MCF 10A (cell line): ENCODE data around the gene ATG14. TPM values are rescaled to one million over a fixed set of nuclear protein-coding genes. Genes with fewer than 3 reads are reported as not detected.
A peak's percentile ranks its signal among the peaks of the same experiment; 100 is the strongest.

Source experiments
- BruUV-seq: library from RNA; stranded (reverse); fragments of 400-500 nt; replicated peaks from 2 replicates; lab custom pipeline; 2021; lab: Mats Ljungman, UMichigan
- CTCF ChIA-PET: fragments of 300-600 bp; sonication (Branson Sonifier 250); formaldehyde crosslinking; extraction: SDS; loops from one replicate; lab custom pipeline; 2021; ENCODE audit warnings: antibody characterized with exemption, inconsistent platforms; lab: Yijun Ruan, JAX
- POLR2A ChIA-PET: fragments of 300-600, 350-650 bp; sonication (Branson Sonifier 250); formaldehyde crosslinking; extraction: SDS; loops from one replicate; lab custom pipeline; 2020; ENCODE audit warnings: antibody characterized with exemption, inconsistent platforms; lab: Yijun Ruan, JAX
- DNase-seq: peaks from one replicate; pipeline ENCODE4 v3.0.0-alpha.2; 2018; ENCODE audit not compliant: unreplicated experiment
- H3K27ac Mint-ChIP-seq: one replicate; pipeline ENCODE4 v1.8.0; 2022; ENCODE audit warnings: mild to moderate bottlenecking, low read depth, mixed read lengths; ENCODE audit not compliant: unreplicated experiment
- H3K27me3 Mint-ChIP-seq: one replicate; pipeline ENCODE4 v1.8.0; 2022; ENCODE audit warnings: mixed read lengths; ENCODE audit not compliant: insufficient read depth, unreplicated experiment
- H3K36me3 Mint-ChIP-seq: one replicate; pipeline ENCODE4 v1.8.0; 2022; ENCODE audit warnings: mild to moderate bottlenecking, moderate library complexity, mixed read lengths; ENCODE audit not compliant: insufficient read depth, unreplicated experiment
- H3K4me1 Mint-ChIP-seq: one replicate; pipeline ENCODE4 v1.8.0; 2022; ENCODE audit warnings: mixed read lengths; ENCODE audit not compliant: insufficient read depth, unreplicated experiment
- H3K4me3 Mint-ChIP-seq: one replicate; pipeline ENCODE4 v1.8.0; 2022; ENCODE audit warnings: mild to moderate bottlenecking, moderate library complexity, mixed read lengths; ENCODE audit not compliant: unreplicated experiment
- H3K9me3 Mint-ChIP-seq: one replicate; pipeline ENCODE4 v1.8.0; 2022; ENCODE audit warnings: mixed read lengths; ENCODE audit not compliant: unreplicated experiment
- CTCF ChIP-seq: fragments of 200-600 bp; IDR thresholded peaks from one replicate; pipeline ENCODE4 v1.8.0; 2022; ENCODE audit warnings: antibody characterized with exemption, mild to moderate bottlenecking; ENCODE audit not compliant: unreplicated experiment
- intact Hi-C: fragments of 100-400 bp; cut with micrococcal nuclease; formaldehyde crosslinking; loops from 2 replicates; pipeline ENCODE4 v1.14.1; 2022
- total RNA-seq: library from RNA; stranded (reverse); gene quantifications from 2 replicates; pipeline ENCODE4 v1.2.3, GENCODE V29; 2022

ATG14 gene
- total RNA-seq, 1 experiment from 2014 or later: 6.6 TPM

- no peak overlapping the region for H3K27ac Mint-ChIP-seq
- no peaks in the 10 kb centered on the region for H3K9me3 Mint-ChIP-seq
- no peaks in the 10 kb centered on the region for H3K4me1 Mint-ChIP-seq
- H3K36me3 Mint-ChIP-seq: peaks cover 49% of the 10 kb centered on the region
- no peaks in the 10 kb centered on the region for H3K27me3 Mint-ChIP-seq
- intact Hi-C loops: no loop called here
- POLR2A ChIA-PET: interaction anchor here (0.6 to 1.5 kb wide), 3 partner anchors 13 to 67 kb away, joined by 3 to 5 read pairs (median 4); partner anchors contain the start of gene ATG14
- no peak overlapping the region for H3K4me3 Mint-ChIP-seq
- TF ChIP-seq CTCF: no peak
- CTCF ChIA-PET: interaction anchor here (0.6 to 2.1 kb wide), 3 partner anchors 12 to 122 kb away, joined by 3 to 10 read pairs (median 3); no protein-coding TSS in a partner anchor
- peak; percentile 38 for DNase-seq
- BruUV-seq: no TSS peak
Observed at GRCh38 chr14:55373784-55374705, 37.6 kb downstream of the ATG14 start.

GRCh38 chr14:55372825-55373224 lies 38.8 kb downstream of the ATG14 start:
- no TSS peak for BruUV-seq
- Mint-ChIP-seq H3K27ac (no peak overlapping the region), H3K36me3 (peaks cover 45% of the 10 kb centered on the region), H3K4me3 (no peak overlapping the region), H3K4me1 (no peaks in the 10 kb centered on the region), H3K27me3 (no peaks in the 10 kb centered on the region), H3K9me3 (no peaks in the 10 kb centered on the region)
- DNase-seq: no peak
- CTCF ChIA-PET: interaction anchor here (0.6 kb wide), 1 partner anchor 18 kb away, joined by 4 read pairs; no protein-coding TSS in a partner anchor
- intact Hi-C loops: no loop called here
- POLR2A ChIA-PET: interaction anchor here (0.6 to 1.1 kb wide), 2 partner anchors 24 to 100 kb away, joined by 3 read pairs; no protein-coding TSS in a partner anchor
- no peak for TF ChIP-seq CTCF

GRCh38 chr14:55372423-55372822 lies 39.2 kb downstream of the ATG14 start:
- Mint-ChIP-seq H3K27me3 (no peaks in the 10 kb centered on the region), H3K4me1 (no peaks in the 10 kb centered on the region), H3K27ac (no peak overlapping the region), H3K4me3 (no peak overlapping the region), H3K9me3 (no peaks in the 10 kb centered on the region), H3K36me3 (peaks cover 46% of the 10 kb centered on the region)
- no peak for DNase-seq
- CTCF ChIA-PET: interaction anchor here (0.9 kb wide), 1 partner anchor 159 kb away, joined by 3 read pairs; no protein-coding TSS in a partner anchor
- no TSS peak for BruUV-seq
- no peak for TF ChIP-seq CTCF
- POLR2A ChIA-PET: interaction anchor here (0.6 to 1.1 kb wide), 2 partner anchors 24 to 100 kb away, joined by 3 read pairs; no protein-coding TSS in a partner anchor
- intact Hi-C loops: no loop called here

GRCh38 chr14:55370883-55371455 lies 40.7 kb downstream of the ATG14 start:
- Mint-ChIP-seq H3K27ac (no peak overlapping the region), H3K27me3 (no peaks in the 10 kb centered on the region), H3K4me1 (peaks cover 5% of the 10 kb centered on the region), H3K4me3 (no peak overlapping the region), H3K9me3 (no peaks in the 10 kb centered on the region), H3K36me3 (peaks cover 46% of the 10 kb centered on the region)
- POLR2A ChIA-PET: interaction anchor here (0.6 to 1.2 kb wide), 2 partner anchors 39 to 64 kb away, joined by 3 read pairs; no protein-coding TSS in a partner anchor
- BruUV-seq: no TSS peak
- DNase-seq: no peak
- intact Hi-C loops: no loop called here
- CTCF ChIA-PET: no interaction called here
- no peak for TF ChIP-seq CTCF
